Breast epithelium (tissue), 3 donors: ENCODE data around the gene TPST2.

Experiments used
- POLR2A ChIP-seq: fragments of 450-650 bp; IDR thresholded peaks from one replicate; pipeline ENCODE4 v1.6.1; 2016; ENCODE audit warnings: antibody characterized with exemption, mild to moderate bottlenecking, moderate library complexity
- POLR2AphosphoS5 ChIP-seq, 3 donors: sonication (generic); formaldehyde crosslinking; IDR thresholded peaks; one replicate each; pipeline ENCODE4 v1.6.1; 2017; ENCODE audit warnings: antibody characterized with exemption in 3 of 3
- TF ChIP-seq, protein P1 (sequence below), 3 donors: fragments of 450-650 bp; IDR thresholded peaks; one replicate each; pipeline ENCODE4 v1.5.1; 2016 to 2017; ENCODE audit warnings: antibody characterized with exemption in 3 of 3, mild to moderate bottlenecking in 3 of 3, moderate library complexity in 3 of 3

DNA sequence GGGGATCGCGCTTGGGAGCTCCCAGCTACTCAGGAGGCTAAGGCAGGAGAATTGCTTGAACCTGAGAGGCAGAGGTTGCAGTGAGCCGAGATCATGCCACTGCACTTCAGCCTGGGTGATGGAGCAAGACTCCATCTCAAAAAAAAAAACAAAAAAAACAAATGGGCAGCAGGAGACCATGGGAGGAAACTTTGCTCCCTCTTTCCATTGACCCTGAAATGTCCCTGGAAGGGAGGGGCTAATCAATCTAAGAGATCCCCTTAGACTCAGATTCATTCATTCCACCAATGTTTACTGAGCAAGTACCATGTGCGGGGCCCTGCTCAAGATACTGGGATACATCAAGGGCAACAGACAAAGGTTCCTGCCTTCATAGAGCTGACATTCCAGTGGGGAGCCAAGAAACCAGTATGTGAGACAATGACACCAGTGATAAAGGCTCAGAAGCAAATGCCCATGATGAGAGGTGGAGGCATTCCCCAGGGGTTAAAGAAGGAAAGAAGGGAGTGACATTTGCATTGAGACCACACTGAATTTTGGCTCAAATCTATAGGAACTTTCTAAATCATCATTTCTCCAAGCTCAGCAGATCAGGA, 39.9 kb downstream of the TPST2 start:
- TF ChIP-seq, protein P1, sequence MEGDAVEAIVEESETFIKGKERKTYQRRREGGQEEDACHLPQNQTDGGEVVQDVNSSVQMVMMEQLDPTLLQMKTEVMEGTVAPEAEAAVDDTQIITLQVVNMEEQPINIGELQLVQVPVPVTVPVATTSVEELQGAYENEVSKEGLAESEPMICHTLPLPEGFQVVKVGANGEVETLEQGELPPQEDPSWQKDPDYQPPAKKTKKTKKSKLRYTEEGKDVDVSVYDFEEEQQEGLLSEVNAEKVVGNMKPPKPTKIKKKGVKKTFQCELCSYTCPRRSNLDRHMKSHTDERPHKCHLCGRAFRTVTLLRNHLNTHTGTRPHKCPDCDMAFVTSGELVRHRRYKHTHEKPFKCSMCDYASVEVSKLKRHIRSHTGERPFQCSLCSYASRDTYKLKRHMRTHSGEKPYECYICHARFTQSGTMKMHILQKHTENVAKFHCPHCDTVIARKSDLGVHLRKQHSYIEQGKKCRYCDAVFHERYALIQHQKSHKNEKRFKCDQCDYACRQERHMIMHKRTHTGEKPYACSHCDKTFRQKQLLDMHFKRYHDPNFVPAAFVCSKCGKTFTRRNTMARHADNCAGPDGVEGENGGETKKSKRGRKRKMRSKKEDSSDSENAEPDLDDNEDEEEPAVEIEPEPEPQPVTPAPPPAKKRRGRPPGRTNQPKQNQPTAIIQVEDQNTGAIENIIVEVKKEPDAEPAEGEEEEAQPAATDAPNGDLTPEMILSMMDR (IDR thresholded peaks at IDR 0.05): no peak
- no peak for TF ChIP-seq POLR2A
- TF ChIP-seq POLR2AphosphoS5 (IDR thresholded peaks at IDR 0.05): no peak
